WTC11 (cell line): ENCODE results near the gene CDCA8. TPM values are rescaled to one million over a fixed set of nuclear protein-coding genes. Genes with fewer than 3 reads are reported as not detected.

ENCODE experiments used
- ATAC-seq: fragments of 200-7000 bp; cut with Tn5 transposase; 2 replicates; pipeline ENCODE4 v1.10.0; 2021; ENCODE audit warnings: mild to moderate bottlenecking, moderate library complexity
- CTCF ChIA-PET: fragments of 300-600 bp; sonication (Branson Sonifier 250); formaldehyde crosslinking; loops from one replicate; lab custom pipeline; 2021; ENCODE audit warnings: antibody characterized with exemption; lab: Charles Lee
- POLR2A ChIA-PET: fragments of 350-600 bp; sonication (Branson Sonifier 250); formaldehyde crosslinking; loops from one replicate; lab custom pipeline; 2021; ENCODE audit warnings: antibody characterized with exemption; lab: Charles Lee
- DNase-seq: peaks from one replicate; pipeline ENCODE4 v3.0.0; 2021; ENCODE audit warnings: low spot score
- H3K27ac Mint-ChIP-seq: 2 replicates; pipeline ENCODE4 v1.8.0; 2021; ENCODE audit warnings: mixed read lengths
- H3K27me3 Mint-ChIP-seq: 2 replicates; pipeline ENCODE4 v1.8.0; 2021; ENCODE audit warnings: low read depth, mild to moderate bottlenecking, moderate library complexity, mixed read lengths
- H3K36me3 Mint-ChIP-seq: 2 replicates; pipeline ENCODE4 v1.8.0; 2021; ENCODE audit warnings: mixed read lengths
- H3K4me1 Mint-ChIP-seq: 2 replicates; pipeline ENCODE4 v1.8.0; 2022; ENCODE audit warnings: mixed read lengths
- H3K4me3 Mint-ChIP-seq: 2 replicates; pipeline ENCODE4 v1.8.0; 2021; ENCODE audit warnings: mild to moderate bottlenecking, moderate library complexity, mixed read lengths
- H3K9me3 Mint-ChIP-seq: 2 replicates; pipeline ENCODE4 v1.8.0; 2021; ENCODE audit warnings: mixed read lengths
- AR ChIP-seq: fragments of 250-450 bp; sonication (Bioruptor Pico); IDR thresholded peaks from 2 replicates; pipeline ENCODE4 v1.9.0; 2021; ENCODE audit warnings: mild to moderate bottlenecking
- CBFB ChIP-seq: sonication (generic); formaldehyde crosslinking; IDR thresholded peaks from 2 replicates; pipeline ENCODE4 v1.8.1; 2022; ENCODE audit warnings: mild to moderate bottlenecking, low read depth, missing genetic modification reagents
- CREB1 ChIP-seq: sonication (generic); formaldehyde crosslinking; IDR thresholded peaks from 2 replicates; pipeline ENCODE4 v1.8.0; 2023; ENCODE audit warnings: mild to moderate bottlenecking, missing genetic modification reagents
- E2F5 ChIP-seq: sonication (generic); formaldehyde crosslinking; IDR thresholded peaks from 2 replicates; pipeline ENCODE4 v1.8.1; 2022; ENCODE audit warnings: mild to moderate bottlenecking, moderate library complexity, missing genetic modification reagents
- ERG ChIP-seq: fragments of 250-450 bp; sonication (Bioruptor Pico); IDR thresholded peaks from 2 replicates; pipeline ENCODE4 v1.8.0; 2021; ENCODE audit warnings: mild to moderate bottlenecking
- GABPB1 ChIP-seq: sonication (generic); formaldehyde crosslinking; IDR thresholded peaks from 2 replicates; pipeline ENCODE4 v1.8.1; 2023; ENCODE audit warnings: mild to moderate bottlenecking, missing genetic modification reagents
- GTF2I ChIP-seq: fragments of 250-450 bp; sonication (Bioruptor Pico); conservative IDR thresholded peaks from 2 replicates; pipeline ENCODE4 v1.4.0; 2021; ENCODE audit warnings: mild to moderate bottlenecking
- JAZF1 ChIP-seq: fragments of 250-450 bp; sonication (Bioruptor Pico); IDR thresholded peaks from 2 replicates; pipeline ENCODE4 v1.9.0; 2021; ENCODE audit warnings: moderate library complexity, mild to moderate bottlenecking, inconsistent platforms
- JUN ChIP-seq: sonication (generic); formaldehyde crosslinking; IDR thresholded peaks from 2 replicates; pipeline ENCODE4 v1.8.0; 2023; ENCODE audit warnings: mild to moderate bottlenecking, missing genetic modification reagents
- KAT7 ChIP-seq: sonication (generic); formaldehyde crosslinking; IDR thresholded peaks from 2 replicates; pipeline ENCODE4 v1.8.1; 2023; ENCODE audit warnings: missing genetic modification reagents, mild to moderate bottlenecking, borderline replicate concordance
- MAX ChIP-seq: sonication (generic); formaldehyde crosslinking; IDR thresholded peaks from 2 replicates; pipeline ENCODE4 v1.8.0; 2022; ENCODE audit warnings: mild to moderate bottlenecking, missing genetic modification reagents
- MXD4 ChIP-seq: fragments of 250-450 bp; sonication (Bioruptor Pico); IDR thresholded peaks from 2 replicates; pipeline ENCODE4 v1.8.0; 2021; ENCODE audit warnings: mild to moderate bottlenecking, moderate library complexity, borderline replicate concordance
- MYBL2 ChIP-seq: sonication (generic); formaldehyde crosslinking; IDR thresholded peaks from 2 replicates; pipeline ENCODE4 v1.8.1; 2023; ENCODE audit warnings: mild to moderate bottlenecking, moderate library complexity, missing genetic modification reagents
- NR2C2 ChIP-seq: sonication (generic); formaldehyde crosslinking; IDR thresholded peaks from 2 replicates; pipeline ENCODE4 v1.8.0; 2022; ENCODE audit warnings: mild to moderate bottlenecking, missing genetic modification reagents
- NR3C1 ChIP-seq: sonication (generic); formaldehyde crosslinking; conservative IDR thresholded peaks from 2 replicates; pipeline ENCODE4 v1.8.1; 2023; ENCODE audit warnings: low read depth, mild to moderate bottlenecking, missing genetic modification reagents
- SMAD4 ChIP-seq: sonication (generic); formaldehyde crosslinking; IDR thresholded peaks from 2 replicates; pipeline ENCODE4 v1.8.0; 2022; ENCODE audit warnings: mild to moderate bottlenecking, missing genetic modification reagents
- SOX15 ChIP-seq: fragments of 250-450 bp; sonication (Bioruptor Pico); IDR thresholded peaks from 2 replicates; pipeline ENCODE4 v1.9.0; 2021; ENCODE audit warnings: mild to moderate bottlenecking
- STAT6 ChIP-seq: sonication (generic); formaldehyde crosslinking; conservative IDR thresholded peaks from 2 replicates; pipeline ENCODE4 v1.8.1; 2023; ENCODE audit warnings: mild to moderate bottlenecking, low read depth, missing genetic modification reagents, moderate library complexity
- TEAD1 ChIP-seq: sonication (generic); formaldehyde crosslinking; IDR thresholded peaks from 2 replicates; pipeline ENCODE4 v1.8.0; 2022; ENCODE audit warnings: mild to moderate bottlenecking, missing genetic modification reagents
- USF1 ChIP-seq: sonication (generic); formaldehyde crosslinking; IDR thresholded peaks from 2 replicates; pipeline ENCODE4 v1.8.0; 2022; ENCODE audit warnings: mild to moderate bottlenecking, missing genetic modification reagents
- ZBTB21 ChIP-seq: sonication (generic); formaldehyde crosslinking; IDR thresholded peaks from 2 replicates; pipeline ENCODE4 v1.8.1; 2023; ENCODE audit warnings: mild to moderate bottlenecking, missing genetic modification reagents, borderline replicate concordance
- ZNF532 ChIP-seq: fragments of 250-450 bp; sonication (Bioruptor Pico); IDR thresholded peaks from 2 replicates; pipeline ENCODE4 v1.9.0; 2021; ENCODE audit warnings: mild to moderate bottlenecking, borderline replicate concordance
- total RNA-seq: library from RNA; stranded (reverse); gene quantifications from 3 replicates; pipeline ENCODE4 v1.2.3, GENCODE V29; 2021

The CDCA8 gene
- total RNA-seq, 1 experiment from 2014 or later = 47.7 TPM

- H3K36me3 Mint-ChIP-seq = no peaks in the 10 kb centered on the region
- H3K27ac Mint-ChIP-seq = no peak overlapping the region
- no peaks in the 10 kb centered on the region for H3K4me1 Mint-ChIP-seq
- TF ChIP-seq GABPB1 (CRISPR knock-in tag) = peak; percentile 50; the same call in 1 of the 2 replicates
- no peak for TF ChIP-seq KAT7 (CRISPR knock-in tag)
- no peak for TF ChIP-seq NR3C1 (CRISPR knock-in tag)
- no peak for TF ChIP-seq ZBTB21 (CRISPR knock-in tag)
- TF ChIP-seq SOX15 (CRISPR knock-in tag) = no peak
- H3K4me3 Mint-ChIP-seq = no peak overlapping the region
- DNase-seq = no peak
- ChIA-PET CTCF (interaction anchor here (0.9 kb wide), 1 partner anchor 206 kb away, joined by 4 read pairs; the partner anchor contains the start of gene MTF1), POLR2A (interaction anchor here (0.7 kb wide), 1 partner anchor 182 kb away, joined by 6 read pairs; no protein-coding TSS in a partner anchor)
- H3K9me3 Mint-ChIP-seq = no peaks in the 10 kb centered on the region
- ATAC-seq = no peak
- H3K27me3 Mint-ChIP-seq = peaks cover 7% of the 10 kb centered on the region
Measured at GRCh38 chr1:37653906-37654305, 38.4 kb upstream of the CDCA8 start.

GRCh38 chr1:37655274-37655673 is 37.0 kb upstream of the CDCA8 start:
- POLR2A ChIA-PET = no interaction called here
- CTCF ChIA-PET = interaction anchor here (0.6 to 2.8 kb wide), 4 partner anchors 27 to 111 kb away, joined by 3 to 25 read pairs (median 4); no protein-coding TSS in a partner anchor

More at GRCh38 chr1:37655274-37655673, 37.0 kb upstream of the CDCA8 start:
- no peaks in the 10 kb centered on the region for H3K9me3 Mint-ChIP-seq
- TF ChIP-seq ZNF532 (CRISPR knock-in tag) = no peak
- no peak for TF ChIP-seq KAT7 (CRISPR knock-in tag)
- no peak for TF ChIP-seq JAZF1 (CRISPR knock-in tag)
- TF ChIP-seq MYBL2 (CRISPR knock-in tag) = no peak
- no peak for TF ChIP-seq STAT6 (CRISPR knock-in tag)
- TF ChIP-seq GTF2I = no peak
- TF ChIP-seq NR2C2 (CRISPR knock-in tag) = no peak
- no peak for TF ChIP-seq E2F5 (CRISPR knock-in tag)
- no peak for TF ChIP-seq SMAD4 (CRISPR knock-in tag)
- no peak for TF ChIP-seq MXD4 (CRISPR knock-in tag)
- no peak for TF ChIP-seq TEAD1 (CRISPR knock-in tag)
- no peak for TF ChIP-seq NR3C1 (CRISPR knock-in tag)
- TF ChIP-seq JUN (CRISPR knock-in tag) = no peak
- TF ChIP-seq CREB1 (CRISPR knock-in tag) = no peak
- no peak for TF ChIP-seq CBFB (CRISPR knock-in tag)
- no peak for TF ChIP-seq MAX (CRISPR knock-in tag)
- no peak for TF ChIP-seq ERG
- no peak for TF ChIP-seq AR (CRISPR knock-in tag)
- TF ChIP-seq USF1 (CRISPR knock-in tag) = no peak
- TF ChIP-seq, all 79 proteins: peak for 0
- H3K36me3 Mint-ChIP-seq = no peaks in the 10 kb centered on the region
- no peak overlapping the region for H3K27ac Mint-ChIP-seq
- DNase-seq = no peak
- H3K27me3 Mint-ChIP-seq = peaks cover 8% of the 10 kb centered on the region
- H3K4me3 Mint-ChIP-seq = no peak overlapping the region
- ATAC-seq = peak; percentile 60
- peaks cover 3% of the 10 kb centered on the region for H3K4me1 Mint-ChIP-seq
